ENCODE measurements around the gene TMEFF1. TPM values are rescaled to one million over a fixed set of nuclear protein-coding genes. Genes with fewer than 3 reads are reported as not detected.

Gene TMEFF1
- total and polyA plus RNA-seq, 2 of the 8 experiments (the other 6 are each of a cell fraction or from before 2014, with no cell fraction given) = 13.5 to 68.2 TPM

DNA sequence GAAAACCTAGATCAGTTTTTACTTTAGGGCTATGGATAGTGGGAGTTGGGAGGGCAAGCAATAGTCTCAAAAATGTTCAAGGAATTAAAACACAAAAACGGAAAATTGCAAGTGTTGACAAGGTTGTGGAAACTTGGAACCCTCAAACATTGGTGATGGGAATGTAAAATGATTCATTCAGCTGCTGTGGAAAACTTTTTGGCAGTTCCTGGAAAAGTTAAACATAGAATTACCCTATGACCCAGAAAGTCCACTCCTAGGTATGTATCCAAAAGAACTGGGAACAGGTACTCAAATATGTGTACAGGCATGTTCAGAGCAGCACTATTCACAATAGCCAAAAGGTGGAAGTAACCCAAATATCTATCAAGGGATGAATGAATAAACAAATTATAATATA is 47.2 kb upstream of the TMEFF1 start (continued):
- TF ChIP-seq CHD7 (IDR thresholded peaks at IDR 0.05; ENCODE audit: insufficient replicate concordance, low read length) (no peak), YY1 (IDR thresholded peaks at IDR 0.05; ENCODE audit: low read depth, low read length) (no peak), KDM5A (IDR thresholded peaks at IDR 0.05; ENCODE audit: low read length) (no peak), RNF2 (IDR thresholded peaks at IDR 0.05; ENCODE audit: borderline replicate concordance, low read depth, low read length, missing control alignments, poor library complexity, severe bottlenecking) (no peak)
